OCI-LY7 (cell line): Measurements from ENCODE around the gene IL21. TPM values are rescaled to one million over a fixed set of nuclear protein-coding genes. Genes with fewer than 3 reads are reported as not detected.

Source experiments
- BruUV-seq: library from RNA; stranded (reverse); fragments of 400-500 nt; replicated peaks from 2 replicates; lab custom pipeline; 2021; lab: Mats Ljungman, UMichigan
- CTCF ChIA-PET: fragments of 300-600 bp; sonication (Branson Sonifier 250); formaldehyde crosslinking; loops from one replicate; lab custom pipeline; 2022; ENCODE audit warnings: antibody characterized with exemption; ENCODE audit not compliant: unreplicated experiment; lab: Charles Lee
- POLR2A ChIA-PET: fragments of 300-600 bp; sonication (Branson Sonifier 250); formaldehyde crosslinking; loops from one replicate; lab custom pipeline; 2022; ENCODE audit warnings: antibody characterized with exemption; lab: Charles Lee
- DNase-seq: peaks from one replicate; pipeline ENCODE4 v3.0.0-alpha.2; 2015; ENCODE audit warnings: low spot score
- H2AFZ ChIP-seq: fragments of 200-600 bp; sonication (generic), shearing (Covaris generic); 2 replicates; pipeline ENCODE4 v1.6.1; 2014; ENCODE audit warnings: mild to moderate bottlenecking, antibody characterized with exemption, low read length, moderate library complexity
- H3K27ac ChIP-seq: fragments of 200-600 bp; sonication (generic); 2 replicates; pipeline ENCODE4 v1.5.1; 2014; ENCODE audit warnings: mixed run types, low read depth, mild to moderate bottlenecking, moderate library complexity, low read length, inconsistent platforms; ENCODE audit not compliant: poor library complexity, severe bottlenecking
- H3K36me3 ChIP-seq: fragments of 200-600 bp; sonication (generic); 2 replicates; pipeline ENCODE4 v1.6.1; 2014; ENCODE audit warnings: mild to moderate bottlenecking, antibody characterized with exemption, low read length, moderate library complexity, mixed read lengths; ENCODE audit not compliant: insufficient read depth
- H3K4me1 ChIP-seq: fragments of 200-600 bp; sonication (generic); 2 replicates; pipeline ENCODE4 v1.5.1; 2014; ENCODE audit warnings: mild to moderate bottlenecking, low read length; ENCODE audit not compliant: insufficient read depth, poor library complexity, severe bottlenecking
- H3K4me2 ChIP-seq: fragments of 200-600 bp; sonication (generic); 2 replicates; pipeline ENCODE4 v1.6.1; 2014; ENCODE audit warnings: mild to moderate bottlenecking, low read length
- H3K4me3 ChIP-seq: fragments of 200-600 bp; sonication (generic); 2 replicates; pipeline ENCODE4 v1.5.1; 2014; ENCODE audit warnings: mild to moderate bottlenecking, low read depth, low read length; ENCODE audit not compliant: poor library complexity, severe bottlenecking
- H3K79me2 ChIP-seq: fragments of 200-600 bp; sonication (generic); 2 replicates; pipeline ENCODE4 v1.6.1; 2016; ENCODE audit warnings: low read depth, mild to moderate bottlenecking, low read length, moderate library complexity, mixed read lengths; ENCODE audit not compliant: insufficient read depth
- H3K9me2 ChIP-seq: fragments of 200-600 bp; sonication (generic); 2 replicates; pipeline ENCODE4 v1.6.1; 2016; ENCODE audit warnings: mild to moderate bottlenecking, low read length, mixed read lengths; ENCODE audit not compliant: insufficient read depth
- H3K9me3 ChIP-seq: fragments of 200-600 bp; sonication (generic); 2 replicates; pipeline ENCODE4 v1.6.1; 2014; ENCODE audit warnings: mild to moderate bottlenecking, mixed run types, low read length, mixed read lengths
- H4K20me1 ChIP-seq: fragments of 200-600 bp; sonication (generic); 2 replicates; pipeline ENCODE4 v1.6.1; 2014; ENCODE audit warnings: mild to moderate bottlenecking, antibody characterized with exemption, low read length, moderate library complexity, mixed read lengths; ENCODE audit not compliant: insufficient read depth
- CTCF ChIP-seq: fragments of 200-600 bp; sonication (generic); conservative IDR thresholded peaks from 2 replicates; pipeline ENCODE4 v1.5.1; 2014; ENCODE audit warnings: mild to moderate bottlenecking, antibody characterized with exemption, low read length, moderate library complexity, mixed read lengths
- EZH2phosphoT487 ChIP-seq: fragments of 200-600 bp; sonication (generic); IDR thresholded peaks from 2 replicates; pipeline ENCODE4 v1.6.1; 2018; ENCODE audit warnings: low read depth, borderline replicate concordance, mild to moderate bottlenecking, mixed run types, antibody characterized with exemption, low read length, moderate library complexity, mixed read lengths
- intact Hi-C: fragments of 100-400 bp; cut with micrococcal nuclease; formaldehyde crosslinking; loops from one replicate; pipeline ENCODE4 v1.10.0; 2022; ENCODE audit not compliant: unreplicated experiment
- total RNA-seq, 2 experiments: library from RNA; depleted of rRNA in 1 of 2; stranded (reverse); fragments of >200 nt in 1 of 2; shearing (Covaris generic) in 1 of 2; gene quantifications; 2 replicates each; pipeline ENCODE4 v1.2.3, GENCODE V29; 2014 to 2022

The IL21 gene
- total RNA-seq, 2 experiments from 2014 or later, result not detected

GRCh38 chr4:122616915-122617596, 3.8 kb downstream of the IL21 start:
- Histone ChIP-seq H3K79me2 (no peaks in the 10 kb centered on the region), H3K4me2 (no peak overlapping the region), H3K36me3 (no peaks in the 10 kb centered on the region), H3K9me3 (no peaks in the 10 kb centered on the region), H4K20me1 (no peaks in the 10 kb centered on the region), H2AFZ (no peak overlapping the region), H3K27ac (no peak overlapping the region), H3K4me3 (no peak overlapping the region), H3K9me2 (no peaks in the 10 kb centered on the region), H3K4me1 (no peaks in the 10 kb centered on the region)
- DNase-seq, result no peak
- TF ChIP-seq CTCF (no peak), EZH2phosphoT487 (no peak)
- intact Hi-C loops, result no loop called here
- no TSS peak for BruUV-seq
- ChIA-PET CTCF (no interaction called here), POLR2A (interaction anchor here (1.1 kb wide), 1 partner anchor 33 kb away, joined by 3 read pairs; no protein-coding TSS in a partner anchor)

- Histone ChIP-seq H3K4me1 (no peaks in the 10 kb centered on the region), H3K9me3 (no peaks in the 10 kb centered on the region), H3K4me3 (no peak overlapping the region), H3K79me2 (no peaks in the 10 kb centered on the region), H3K27ac (no peak overlapping the region), H3K4me2 (no peak overlapping the region), H3K9me2 (no peaks in the 10 kb centered on the region), H3K36me3 (no peaks in the 10 kb centered on the region), H2AFZ (no peak overlapping the region), H4K20me1 (no peaks in the 10 kb centered on the region)
- TF ChIP-seq EZH2phosphoT487 (no peak), CTCF (no peak)
- BruUV-seq, result no TSS peak
- intact Hi-C loops, result no loop called here
- POLR2A ChIA-PET, result interaction anchor here (0.9 kb wide), 1 partner anchor 18 kb away, joined by 4 read pairs; no protein-coding TSS in a partner anchor
- DNase-seq, result no peak
- CTCF ChIA-PET, result no interaction called here
These were observed 6.2 kb downstream of the IL21 start for GRCh38 chr4:122614621-122615020.

DNA sequence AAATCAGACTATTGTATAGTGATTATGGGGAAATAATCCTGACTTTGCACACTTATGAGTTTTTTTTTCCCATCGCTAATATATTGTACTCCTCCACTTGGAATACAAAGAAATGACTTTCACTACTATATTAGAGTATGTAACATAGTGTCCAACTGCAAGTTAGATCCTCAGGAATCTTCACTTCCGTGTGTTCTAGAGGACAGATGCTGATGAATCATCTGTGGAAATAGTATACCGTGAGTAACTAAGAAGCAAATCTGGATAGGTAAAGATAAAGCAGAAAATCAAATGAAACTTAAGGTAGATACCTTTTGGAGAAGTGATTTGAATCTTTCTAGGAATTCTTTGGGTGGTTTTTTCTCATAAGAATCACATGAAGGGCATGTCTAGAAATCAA, 8.3 kb downstream of the IL21 start:
- TF ChIP-seq EZH2phosphoT487 (no peak), CTCF (no peak)
- Histone ChIP-seq H3K4me1 (no peaks in the 10 kb centered on the region), H3K79me2 (no peaks in the 10 kb centered on the region), H2AFZ (no peak overlapping the region), H3K9me3 (no peaks in the 10 kb centered on the region), H4K20me1 (no peaks in the 10 kb centered on the region), H3K9me2 (no peaks in the 10 kb centered on the region), H3K4me2 (no peak overlapping the region), H3K27ac (no peak overlapping the region), H3K36me3 (no peaks in the 10 kb centered on the region), H3K4me3 (no peak overlapping the region)
- CTCF ChIA-PET, result no interaction called here
- intact Hi-C loops, result no loop called here
- BruUV-seq, result no TSS peak
- POLR2A ChIA-PET, result no interaction called here
- DNase-seq, result no peak
